PC-3 (cell line): ENCODE measurements around the gene TET2. TPM values are rescaled to one million over a fixed set of nuclear protein-coding genes. Genes with fewer than 3 reads are reported as not detected.

Source experiments
- ATAC-seq: fragments of 200-7000 bp; cut with Tn5 transposase; 2 replicates; pipeline ENCODE4 v1.9.1; 2020; ENCODE audit warnings: mild to moderate bottlenecking, moderate library complexity
- BruUV-seq: library from RNA; stranded (reverse); fragments of 400-500 nt; replicated peaks from 2 replicates; lab custom pipeline; 2021; lab: Mats Ljungman, UMichigan
- CTCF ChIA-PET: fragments of 300-600 bp; sonication (Branson Sonifier 250); formaldehyde crosslinking; loops from one replicate; lab custom pipeline; 2022; ENCODE audit warnings: antibody characterized with exemption; lab: Charles Lee
- POLR2A ChIA-PET: fragments of 300-600 bp; sonication (Branson Sonifier 250); formaldehyde crosslinking; loops from one replicate; lab custom pipeline; 2022; ENCODE audit warnings: antibody characterized with exemption; ENCODE audit not compliant: unreplicated experiment; lab: Charles Lee
- DNase-seq: peaks from one replicate; pipeline ENCODE4 v3.0.0-alpha.2; 2015
- H2AFZ ChIP-seq: fragments of 300-600 bp; sonication (generic); 2 replicates; pipeline ENCODE4 v1.6.0; 2016; ENCODE audit warnings: antibody characterized with exemption, low read length
- H3F3A ChIP-seq: fragments of 300-600 bp; sonication (generic); one replicate; pipeline ENCODE4 v1.6.0; 2017; ENCODE audit warnings: antibody characterized with exemption, low read length, control low read depth, mild to moderate bottlenecking; ENCODE audit not compliant: unreplicated experiment
- H3K27ac ChIP-seq: fragments of 300-600 bp; sonication (generic); 2 replicates; pipeline ENCODE4 v1.5.1; 2016; ENCODE audit warnings: mild to moderate bottlenecking, low read length
- H3K27me3 ChIP-seq: fragments of 300-600 bp; sonication (generic); 2 replicates; pipeline ENCODE4 v1.6.1; 2016; ENCODE audit warnings: low read length, mixed read lengths
- H3K36me3 ChIP-seq: fragments of 300-600 bp; sonication (generic); 2 replicates; pipeline ENCODE4 v1.6.1; 2016; ENCODE audit warnings: low read depth, mixed run types, low read length, mixed read lengths
- H3K4me1 ChIP-seq: fragments of 300-600 bp; sonication (generic); 2 replicates; pipeline ENCODE4 v1.5.1; 2016; ENCODE audit warnings: low read length; ENCODE audit not compliant: insufficient read depth
- H3K4me2 ChIP-seq: fragments of 300-600 bp; sonication (generic); 2 replicates; pipeline ENCODE4 v1.6.0; 2016; ENCODE audit warnings: low read length
- H3K4me3 ChIP-seq: fragments of 300-600 bp; sonication (generic); 2 replicates; pipeline ENCODE4 v1.5.1; 2016; ENCODE audit warnings: mild to moderate bottlenecking, low read length, mixed read lengths
- H3K79me2 ChIP-seq: fragments of 300-600 bp; sonication (generic); 2 replicates; pipeline ENCODE4 v1.6.1; 2017; ENCODE audit warnings: low read length, mixed read lengths
- H3K9ac ChIP-seq: fragments of 300-600 bp; sonication (generic); 2 replicates; pipeline ENCODE4 v1.6.0; 2016; ENCODE audit warnings: mild to moderate bottlenecking, low read length
- H3K9me2 ChIP-seq: fragments of 300-600 bp; sonication (generic); replicated peaks from 2 replicates; pipeline ENCODE4 v1.6.1; 2016; ENCODE audit warnings: mixed run types, low read length, mixed read lengths
- H3K9me3 ChIP-seq: fragments of 300-600 bp; sonication (generic); 2 replicates; pipeline ENCODE4 v1.6.1; 2016; ENCODE audit warnings: low read length, mixed read lengths
- H4K20me1 ChIP-seq: fragments of 300-600 bp; sonication (generic); 2 replicates; pipeline ENCODE4 v1.6.1; 2016; ENCODE audit warnings: low read length, mixed read lengths
- CTCF ChIP-seq: fragments of 300-600 bp; sonication (generic); conservative IDR thresholded peaks from 2 replicates; pipeline ENCODE4 v1.5.1; 2017; ENCODE audit warnings: antibody characterized with exemption, low read depth, mild to moderate bottlenecking, low read length
- EZH2 ChIP-seq: fragments of 300-600 bp; sonication (generic); IDR thresholded peaks from one replicate; pipeline ENCODE4 v1.6.1; 2017; ENCODE audit warnings: antibody characterized with exemption, mild to moderate bottlenecking, low read length; ENCODE audit not compliant: unreplicated experiment
- EZH2phosphoT487 ChIP-seq: fragments of 300-600 bp; sonication (generic); IDR thresholded peaks from 2 replicates; pipeline ENCODE4 v1.6.1; 2018; ENCODE audit warnings: mild to moderate bottlenecking, antibody characterized with exemption, low read length, borderline replicate concordance
- intact Hi-C: fragments of 100-400 bp; cut with micrococcal nuclease; formaldehyde crosslinking; loops from 2 replicates; pipeline ENCODE4 v1.9.0; 2023
- total RNA-seq: library from RNA; depleted of rRNA; stranded (reverse); fragments of >200 nt; gene quantifications from 2 replicates; pipeline ENCODE4 v1.2.3, GENCODE V29; 2014

The TET2 gene
- total RNA-seq, 1 experiment from 2014 or later: 5.6 TPM

GRCh38 chr4:105126311-105127169 lies 20.1 kb upstream of the TET2 start:
- DNase-seq (no peak), ATAC-seq (no peak)
- no peaks in the 10 kb centered on the region for H3K79me2 ChIP-seq
- H3K9ac ChIP-seq: no peak overlapping the region
- H3K4me3 ChIP-seq: no peak overlapping the region
- H3K36me3 ChIP-seq: no peaks in the 10 kb centered on the region
- H3F3A ChIP-seq: no peaks in the 10 kb centered on the region
- BruUV-seq: no TSS peak
- H3K27ac ChIP-seq: no peak overlapping the region
- H4K20me1 ChIP-seq: no peaks in the 10 kb centered on the region
- TF ChIP-seq CTCF (no peak), EZH2phosphoT487 (no peak), EZH2 (no peak)
- 0 out of 2 replicates have a peak, but pooled peaks cover 3% of the 10 kb centered on the region for H3K4me1 ChIP-seq
- POLR2A ChIA-PET: no interaction called here
- no peak overlapping the region for H3K4me2 ChIP-seq
- no peaks in the 10 kb centered on the region for H3K9me3 ChIP-seq
- H3K9me2 ChIP-seq: no peaks in the 10 kb centered on the region
- H2AFZ ChIP-seq: no peak overlapping the region
- CTCF ChIA-PET: no interaction called here
- H3K27me3 ChIP-seq: no peaks in the 10 kb centered on the region
- intact Hi-C loops: no loop called here

- no peak overlapping the region for H3K9ac ChIP-seq
- intact Hi-C loops: no loop called here
- H3K27ac ChIP-seq: no peak overlapping the region
- ATAC-seq (no peak), DNase-seq (no peak)
- H3K4me1 ChIP-seq: 0 out of 2 replicates have a peak, but pooled peaks cover 3% of the 10 kb centered on the region
- H3K36me3 ChIP-seq: no peaks in the 10 kb centered on the region
- ChIA-PET CTCF (no interaction called here), POLR2A (no interaction called here)
- H2AFZ ChIP-seq: no peak overlapping the region
- no peak overlapping the region for H3K4me3 ChIP-seq
- no peak overlapping the region for H3K4me2 ChIP-seq
- H3F3A ChIP-seq: no peaks in the 10 kb centered on the region
- H3K79me2 ChIP-seq: no peaks in the 10 kb centered on the region
- BruUV-seq: no TSS peak
- H4K20me1 ChIP-seq: no peaks in the 10 kb centered on the region
- TF ChIP-seq CTCF: no peak
- H3K9me2 ChIP-seq: no peaks in the 10 kb centered on the region
- H3K27me3 ChIP-seq: no peaks in the 10 kb centered on the region
- H3K9me3 ChIP-seq: no peaks in the 10 kb centered on the region
Measured at GRCh38 chr4:105127170-105127445, 19.6 kb upstream of the TET2 start.

- POLR2A ChIA-PET: no interaction called here
- BruUV-seq: no TSS peak
- intact Hi-C loops: no loop called here
Measured at GRCh38 chr4:105128208-105128607, 18.5 kb upstream of the TET2 start.

More at GRCh38 chr4:105128208-105128607, 18.5 kb upstream of the TET2 start:
- no peaks in the 10 kb centered on the region for H4K20me1 ChIP-seq
- H3K9me3 ChIP-seq: no peaks in the 10 kb centered on the region
- no peaks in the 10 kb centered on the region for H3F3A ChIP-seq
- no peaks in the 10 kb centered on the region for H3K36me3 ChIP-seq
- H3K27me3 ChIP-seq: no peaks in the 10 kb centered on the region
- DNase-seq (no peak), ATAC-seq (no peak)
- H2AFZ ChIP-seq: no peak overlapping the region
- CTCF ChIA-PET: no interaction called here
- no peaks in the 10 kb centered on the region for H3K9me2 ChIP-seq
- H3K4me1 ChIP-seq: no peaks in the 10 kb centered on the region
- H3K4me3 ChIP-seq: no peak overlapping the region
- H3K79me2 ChIP-seq: no peaks in the 10 kb centered on the region
- TF ChIP-seq CTCF: no peak
- no peak overlapping the region for H3K4me2 ChIP-seq
- no peak overlapping the region for H3K9ac ChIP-seq
- H3K27ac ChIP-seq: no peak overlapping the region
